Mesendoderm (in vitro differentiated cells): ENCODE results near the gene MMP28.

Experiments
- DNase-seq: peaks from one replicate; pipeline ENCODE4 v3.0.0; 2013
- H2AK5ac ChIP-seq: 2 replicates; pipeline ENCODE4 v1.6.1; 2013; ENCODE audit warnings: low read length, inconsistent platforms
- H2BK120ac ChIP-seq: 2 replicates; pipeline ENCODE4 v1.6.1; 2013; ENCODE audit warnings: low read depth, mild to moderate bottlenecking, low read length, moderate library complexity, mixed read lengths
- H2BK15ac ChIP-seq: replicated peaks from 2 replicates; pipeline ENCODE4 v1.6.1; 2013; ENCODE audit warnings: low read depth, mild to moderate bottlenecking, moderate library complexity
- H2BK5ac ChIP-seq: 2 replicates; pipeline ENCODE4 v1.6.1; 2013; ENCODE audit warnings: low read length, inconsistent platforms
- H3K18ac ChIP-seq: 2 replicates; pipeline ENCODE4 v1.6.1; 2013; ENCODE audit warnings: mild to moderate bottlenecking, low read length, mixed read lengths
- H3K23ac ChIP-seq: one replicate; pipeline ENCODE4 v1.6.1; 2013; ENCODE audit warnings: low read length
- H3K27ac ChIP-seq: 2 replicates; pipeline ENCODE4 v1.5.1; 2013; ENCODE audit warnings: low read depth, mild to moderate bottlenecking, inconsistent platforms, low read length, moderate library complexity
- H3K27me3 ChIP-seq: 2 replicates; pipeline ENCODE4 v1.6.1; 2013; ENCODE audit warnings: low read length, control low read depth, mild to moderate bottlenecking, inconsistent platforms; ENCODE audit not compliant: insufficient read depth, poor library complexity
- H3K36me3 ChIP-seq: 2 replicates; pipeline ENCODE4 v1.6.1; 2013; ENCODE audit warnings: low read length, inconsistent platforms; ENCODE audit not compliant: control insufficient read depth, insufficient read depth
- H3K4ac ChIP-seq: one replicate; pipeline ENCODE4 v1.6.1; 2013; ENCODE audit warnings: low read depth, mild to moderate bottlenecking, low read length, moderate library complexity
- H3K4me1 ChIP-seq: 2 replicates; pipeline ENCODE4 v1.6.1; 2013; ENCODE audit warnings: low read depth, low read length, inconsistent platforms; ENCODE audit not compliant: control insufficient read depth
- H3K4me2 ChIP-seq: 2 replicates; pipeline ENCODE4 v1.6.1; 2013; ENCODE audit warnings: low read length
- H3K4me3 ChIP-seq: 2 replicates; pipeline ENCODE4 v1.5.1; 2013; ENCODE audit warnings: mild to moderate bottlenecking, low read length
- H3K56ac ChIP-seq: one replicate; pipeline ENCODE4 v1.6.1; 2013; ENCODE audit warnings: low read length
- H3K79me1 ChIP-seq: 2 replicates; pipeline ENCODE4 v1.6.1; 2013; ENCODE audit warnings: low read length, inconsistent platforms
- H3K79me2 ChIP-seq: 2 replicates; pipeline ENCODE4 v1.6.1; 2013; ENCODE audit warnings: mild to moderate bottlenecking, low read length; ENCODE audit not compliant: control insufficient read depth, insufficient read depth
- H3K9ac ChIP-seq: 2 replicates; pipeline ENCODE4 v1.6.1; 2013; ENCODE audit warnings: low read length, inconsistent platforms
- H4K5ac ChIP-seq: one replicate; pipeline ENCODE4 v1.6.1; 2013; ENCODE audit warnings: low read length
- H4K8ac ChIP-seq: one replicate; pipeline ENCODE4 v1.6.1; 2013; ENCODE audit warnings: low read depth, mild to moderate bottlenecking, control low read depth, low read length, moderate library complexity
- WGBS: extraction: QIAGEN DNeasy Blood & Tissue Kit; methylation state at CpG from one replicate; pipeline ENCODE4 v1.1.7; 2013; ENCODE audit warnings: low lambda C conversion rate, missing lambda C conversion rate; ENCODE audit not compliant: insufficient coverage; ENCODE audit errors: extremely low coverage; 5-methylcytosine and 5-hydroxymethylcytosine counted together

MMP28 gene

GRCh38 chr17:35807371-35808144 is 12.1 kb upstream of the MMP28 start:
- Histone ChIP-seq H3K27me3 (no peaks in the 10 kb centered on the region), H3K23ac (peak overlapping the region; percentile 60), H2AK5ac (no peak overlapping the region), H3K56ac (peak overlapping the region; percentile 12), H3K79me1 (peaks cover 3% of the 10 kb centered on the region), H2BK15ac (no peak overlapping the region), H3K9ac (no peak overlapping the region), H4K5ac (no peak overlapping the region), H3K79me2 (peaks cover 24% of the 10 kb centered on the region), H3K4me1 (no peaks in the 10 kb centered on the region), H3K4me2 (no peak overlapping the region), H3K4ac (no peak overlapping the region), H3K4me3 (no peak overlapping the region), H2BK5ac (no peak overlapping the region), H2BK120ac (no peak overlapping the region), H4K8ac (no peak overlapping the region), H3K18ac (no peak overlapping the region), H3K36me3 (no peaks in the 10 kb centered on the region), H3K27ac (no peak overlapping the region)
- DNase-seq = no peak
- WGBS = no CpG with 5 or more reads among the region's 7 CpGs

DNA sequence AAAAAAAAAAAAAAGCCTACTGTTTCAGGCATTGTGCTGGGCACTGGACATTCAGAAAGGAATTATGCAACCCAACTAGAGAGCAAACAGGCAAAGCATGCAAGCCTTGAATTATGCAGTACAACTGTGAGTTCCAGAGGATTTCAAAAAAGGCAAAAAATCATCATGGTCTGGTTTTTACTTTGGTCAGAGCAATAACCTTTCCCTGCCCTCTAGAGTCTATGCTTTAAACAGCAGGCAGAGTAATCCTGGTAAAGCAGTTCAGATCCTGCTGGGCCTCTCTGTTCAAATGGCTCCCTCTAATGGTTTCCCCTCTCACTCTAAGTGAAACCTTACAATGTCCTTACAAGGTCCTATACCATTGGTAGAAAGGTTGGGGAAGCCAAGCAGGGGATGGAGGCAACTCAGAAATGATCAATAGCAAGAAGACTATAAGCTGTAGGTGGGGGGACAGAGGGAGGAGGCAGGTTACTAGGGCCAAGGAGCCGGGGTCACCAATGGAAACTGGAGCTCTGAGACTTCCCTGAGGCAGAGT is 9.3 kb upstream of the MMP28 start:
- Histone ChIP-seq H3K4me2 (no peak overlapping the region), H3K79me1 (no peaks in the 10 kb centered on the region), H3K36me3 (no peaks in the 10 kb centered on the region), H3K18ac (no peak overlapping the region), H3K4me1 (no peaks in the 10 kb centered on the region), H2BK15ac (no peak overlapping the region), H4K5ac (no peak overlapping the region), H3K4me3 (no peak overlapping the region), H3K4ac (no peak overlapping the region), H4K8ac (no peak overlapping the region), H2BK5ac (no peak overlapping the region), H2AK5ac (no peak overlapping the region), H2BK120ac (no peak overlapping the region), H3K23ac (no peak overlapping the region), H3K27ac (no peak overlapping the region), H3K27me3 (no peaks in the 10 kb centered on the region), H3K56ac (no peak overlapping the region), H3K79me2 (peaks cover 4% of the 10 kb centered on the region), H3K9ac (no peak overlapping the region)
- DNase-seq = peak; percentile 96
- WGBS = no CpG with 5 or more reads among the region's 1 CpG

- Histone ChIP-seq H3K18ac (no peak overlapping the region), H3K56ac (no peak overlapping the region), H2AK5ac (no peak overlapping the region), H3K9ac (no peak overlapping the region), H2BK5ac (no peak overlapping the region), H3K27ac (no peak overlapping the region), H3K27me3 (peaks cover 2% of the 10 kb centered on the region), H3K4me2 (no peak overlapping the region), H3K4ac (no peak overlapping the region), H3K36me3 (no peaks in the 10 kb centered on the region), H3K4me1 (no peaks in the 10 kb centered on the region), H2BK120ac (no peak overlapping the region), H3K4me3 (no peak overlapping the region), H3K23ac (no peak overlapping the region), H3K79me2 (no peaks in the 10 kb centered on the region), H4K8ac (no peak overlapping the region), H2BK15ac (no peak overlapping the region), H3K79me1 (no peaks in the 10 kb centered on the region), H4K5ac (no peak overlapping the region)
- no CpG with 5 or more reads among the region's 9 CpGs for WGBS
- DNase-seq = no peak
These were observed 6.3 kb upstream of the MMP28 start for GRCh38 chr17:35801583-35802224.

GRCh38 chr17:35799942-35800341 is 4.5 kb upstream of the MMP28 start:
- H3K9ac ChIP-seq = no peak overlapping the region
- no peak overlapping the region for H2BK5ac ChIP-seq
- H3K4me3 ChIP-seq = no peak overlapping the region
- no peaks in the 10 kb centered on the region for H3K4me1 ChIP-seq
- no peaks in the 10 kb centered on the region for H3K36me3 ChIP-seq
- no peaks in the 10 kb centered on the region for H3K79me1 ChIP-seq
- H2BK15ac ChIP-seq = no peak overlapping the region
- no peak overlapping the region for H2BK120ac ChIP-seq
- no peak overlapping the region for H3K4ac ChIP-seq
- H3K56ac ChIP-seq = no peak overlapping the region
- H2AK5ac ChIP-seq = no peak overlapping the region
- H4K5ac ChIP-seq = no peak overlapping the region
- no peak for DNase-seq
- H3K18ac ChIP-seq = no peak overlapping the region
- H4K8ac ChIP-seq = no peak overlapping the region
- H3K27me3 ChIP-seq = peaks cover 14% of the 10 kb centered on the region
- H3K27ac ChIP-seq = no peak overlapping the region
- H3K23ac ChIP-seq = no peak overlapping the region
- no peak overlapping the region for H3K4me2 ChIP-seq
- no peaks in the 10 kb centered on the region for H3K79me2 ChIP-seq

GRCh38 chr17:35797918-35798317 is 2.5 kb upstream of the MMP28 start:
- Histone ChIP-seq H3K9ac (no peak overlapping the region), H3K4me1 (no peaks in the 10 kb centered on the region), H2BK15ac (no peak overlapping the region), H3K79me2 (no peaks in the 10 kb centered on the region), H3K36me3 (no peaks in the 10 kb centered on the region), H2BK5ac (no peak overlapping the region), H3K56ac (no peak overlapping the region), H2BK120ac (no peak overlapping the region), H3K79me1 (no peaks in the 10 kb centered on the region), H3K27me3 (peaks cover 28% of the 10 kb centered on the region), H4K8ac (no peak overlapping the region), H3K27ac (no peak overlapping the region), H3K18ac (no peak overlapping the region), H3K4ac (no peak overlapping the region), H3K23ac (no peak overlapping the region), H3K4me3 (no peak overlapping the region), H3K4me2 (no peak overlapping the region), H2AK5ac (no peak overlapping the region), H4K5ac (no peak overlapping the region)
- DNase-seq = no peak
- WGBS = no CpG with 5 or more reads among the region's 5 CpGs
